Measurements from ENCODE around the gene AUTS2. TPM values are rescaled to one million over a fixed set of nuclear protein-coding genes. Genes with fewer than 3 reads are reported as not detected.

The AUTS2 gene
- total and polyA plus RNA-seq, 9 of the 15 experiments (the other 6 are each of a cell fraction or from before 2014, with no cell fraction given): 0.58 TPM; not detected in 8

DNA sequence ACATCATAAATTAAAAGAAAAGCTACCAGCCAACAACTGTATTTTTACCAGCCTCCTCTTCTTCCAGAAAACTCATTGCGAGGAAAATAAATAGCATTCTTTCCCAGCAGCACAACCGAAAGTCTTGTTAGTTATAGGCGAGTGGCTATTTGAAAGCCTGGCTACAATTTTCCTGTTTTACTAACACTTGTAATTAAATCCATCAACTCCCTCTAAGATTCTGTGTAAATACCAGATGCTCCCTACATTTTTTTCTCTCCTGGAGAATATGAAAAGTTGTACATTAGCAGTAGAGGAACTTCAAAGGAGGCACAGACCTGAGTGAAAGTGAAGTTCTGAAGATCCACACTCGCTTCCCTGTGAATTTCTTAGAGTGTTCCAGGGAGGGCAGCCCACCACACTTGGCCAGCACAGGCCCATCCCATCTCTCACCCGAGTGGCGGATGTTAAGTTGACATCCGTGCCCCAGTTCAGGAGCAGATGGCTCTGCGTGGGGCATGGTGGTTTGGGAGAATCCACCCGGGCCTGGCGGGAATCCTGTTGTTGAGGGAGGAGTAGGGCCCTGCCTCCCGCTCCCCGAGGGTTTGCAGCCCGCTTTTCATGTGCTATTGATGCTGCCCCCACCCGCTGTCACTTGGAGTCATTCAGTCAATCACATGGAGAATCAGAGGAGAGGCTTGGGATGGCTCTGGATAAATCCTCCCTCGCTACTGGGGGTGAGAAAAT is 1082.6 kb downstream of the AUTS2 start:
- Histone ChIP-seq H3K9me1 (ENCODE audit: control insufficient read depth, insufficient read depth, low read length) (no peaks in the 10 kb centered on the region), H3K9me3 (replicated peaks; ENCODE audit: control insufficient read depth, insufficient read depth, low read depth, low read length) (no peaks in the 10 kb centered on the region), H3K27me3 (ENCODE audit: control insufficient read depth in 2 of 2, insufficient read depth in 2 of 2, low read length in 2 of 2) (peaks cover 4 to 16% of the 10 kb centered on the region in 2 experiments; a peak in 4 of 5 replicates), H4K20me1 (replicated peaks; ENCODE audit: control insufficient read depth, insufficient read depth, low read length) (no peaks in the 10 kb centered on the region; the same call in 1 of the 2 replicates), H3K4me3 (no peak overlapping the region), H2AFZ (ENCODE audit: low read depth, low read length) (no peak overlapping the region), H3K4me2 (ENCODE audit: insufficient read depth, low read length) (no peak overlapping the region), H3K9ac (ENCODE audit: insufficient read depth in 1 of 2, low read depth in 2 of 2, low read length in 2 of 2) (no peak overlapping the region), H3K4me1 (replicated peaks in 1 of 2; ENCODE audit: control insufficient read depth in 2 of 2, insufficient read depth in 2 of 2, low read length in 2 of 2) (no peaks in the 10 kb centered on the region), H3K27ac (ENCODE audit: extremely low read depth, low read depth, low read length) (no peak overlapping the region), H3K79me2 (ENCODE audit: control insufficient read depth, insufficient read depth, low read length) (no peaks in the 10 kb centered on the region), H3K36me3 (ENCODE audit: control insufficient read depth, insufficient read depth, low read length) (no peaks in the 10 kb centered on the region)
- ChIA-PET POLR2A (no interaction called here), CTCF (ENCODE audit: low intra/inter-chr PET ratio) (no interaction called here)
- BruUV-seq (replicated peaks): no TSS peak
- intact Hi-C loops (cut with micrococcal nuclease) (no loop called here), in situ Hi-C loops (cut with MboI) (no loop called here)
- FAIRE-seq (no peak), DNase-seq (ENCODE audit: extremely low read depth in 1 of 4, low spot score in 3 of 4) (no peak), ATAC-seq (no peak)
- TF ChIP-seq HDAC2 (IDR thresholded peaks at IDR 0.05): no peak
- TF ChIP-seq SMARCC2 (IDR thresholded peaks at IDR 0.05; ENCODE audit: low read depth): no peak
- TF ChIP-seq ELF4 (CRISPR knock-in tag; IDR thresholded peaks at IDR 0.05): no peak
- TF ChIP-seq IFI16 (CRISPR knock-in tag; IDR thresholded peaks at IDR 0.05): no peak
- TF ChIP-seq SP1 (CRISPR knock-in tag; IDR thresholded peaks at IDR 0.05): no peak
- no peak for TF ChIP-seq U2AF1 (optimal IDR thresholded peaks at IDR 0.05; ENCODE audit: low read depth, low read length)
- TF ChIP-seq ZC3H4 (CRISPR knock-in tag; IDR thresholded peaks at IDR 0.05; ENCODE audit: borderline replicate concordance): no peak
- TF ChIP-seq MCM7 (IDR thresholded peaks at IDR 0.05): no peak
- no peak for TF ChIP-seq ZNF79 (CRISPR knock-in tag; IDR thresholded peaks at IDR 0.05; ENCODE audit: low read depth)
- no peak for TF ChIP-seq CREM (IDR thresholded peaks at IDR 0.05; ENCODE audit: low read depth)
- no peak for TF ChIP-seq ZFP30 (CRISPR knock-in tag; IDR thresholded peaks at IDR 0.05; ENCODE audit: borderline replicate concordance)
- no peak for TF ChIP-seq SRSF7 (optimal IDR thresholded peaks at IDR 0.05; ENCODE audit: low read depth, low read length)
- no peak for TF ChIP-seq ZNF124 (CRISPR knock-in tag; IDR thresholded peaks at IDR 0.05)
- under 1% methylated on average over 15 of the region's 15 CpGs for WGBS (ENCODE audit: insufficient coverage, low coverage, missing lambda C conversion rate)
